CD4-positive, alpha-beta memory T cell (primary cell): ENCODE measurements around the gene MDH2. TPM values are rescaled to one million over a fixed set of nuclear protein-coding genes. Genes with fewer than 3 reads are reported as not detected.
"Not testable (repeated sequence)": the region's sequence is repeated elsewhere in the genome, so short reads cannot be mapped to it uniquely, and the experiment has no call there.

Experiments
- CTCF ChIA-PET: fragments of 350-600 bp; sonication (Branson Sonifier 250); formaldehyde crosslinking; loops from one replicate; lab custom pipeline; 2021; ENCODE audit warnings: inconsistent platforms; ENCODE audit not compliant: partially characterized antibody; lab: Charles Lee
- POLR2A ChIA-PET: fragments of 350-600 bp; sonication (Branson Sonifier 250); formaldehyde crosslinking; loops from one replicate; lab custom pipeline; 2021; ENCODE audit not compliant: partially characterized antibody; lab: Charles Lee
- DNase-seq, 5 donors: peaks; one replicate each; pipeline versions ENCODE4 v3.0.0 to v3.0.0-alpha.2; 2020 to 2022; ENCODE audit warnings: mixed read lengths in 1 of 5
- H3K27ac ChIP-seq: one replicate; pipeline ENCODE4 v1.7.0; 2013; ENCODE audit warnings: low read depth, low read length
- H3K27me3 ChIP-seq: 2 replicates; pipeline ENCODE4 v1.7.0; 2013; ENCODE audit warnings: mild to moderate bottlenecking, low read length, moderate library complexity; ENCODE audit not compliant: insufficient read depth
- H3K36me3 ChIP-seq: 2 replicates; pipeline ENCODE4 v1.7.0; 2013; ENCODE audit warnings: mild to moderate bottlenecking, low read length, moderate library complexity; ENCODE audit not compliant: insufficient read depth
- H3K4me1 ChIP-seq: 2 replicates; pipeline ENCODE4 v1.7.0; 2013; ENCODE audit warnings: mild to moderate bottlenecking, low read length, moderate library complexity; ENCODE audit not compliant: insufficient read depth
- H3K4me3 ChIP-seq, 2 donors: one replicate each; pipeline ENCODE4 v1.7.0; 2013; ENCODE audit warnings: low read length in 2 of 2, mild to moderate bottlenecking in 1 of 2
- H3K9me3 ChIP-seq, 2 donors: one replicate each; pipeline ENCODE4 v1.7.0; 2013; ENCODE audit warnings: low read length in 2 of 2, control low read depth in 1 of 2; ENCODE audit not compliant: control insufficient read depth in 1 of 2
- H3K27ac Mint-ChIP-seq, 7 donors: one replicate each; pipeline ENCODE4 v1.8.0; 2020 to 2021; ENCODE audit warnings: mixed read lengths in 7 of 7, mild to moderate bottlenecking in 6 of 7, inconsistent platforms in 3 of 7, moderate library complexity in 3 of 7
- H3K27me3 Mint-ChIP-seq, 2 donors: one replicate each; pipeline ENCODE4 v1.8.0; 2020 to 2021; ENCODE audit warnings: mixed read lengths in 2 of 2
- H3K36me3 Mint-ChIP-seq, 2 donors: one replicate each; pipeline ENCODE4 v1.8.0; 2020 to 2021; ENCODE audit warnings: mixed read lengths in 2 of 2, inconsistent platforms in 1 of 2, mild to moderate bottlenecking in 1 of 2
- H3K4me1 Mint-ChIP-seq, 4 donors: one replicate each; pipeline ENCODE4 v1.8.0; 2020 to 2021; ENCODE audit warnings: mixed read lengths in 4 of 4, mild to moderate bottlenecking in 1 of 4
- H3K4me3 Mint-ChIP-seq, 8 donors: one replicate each; pipeline ENCODE4 v1.8.0; 2020 to 2021; ENCODE audit warnings: mixed read lengths in 8 of 8, mild to moderate bottlenecking in 7 of 8, moderate library complexity in 6 of 8, inconsistent platforms in 3 of 8
- H3K9me3 Mint-ChIP-seq, 8 donors: one replicate each; pipeline ENCODE4 v1.8.0; 2020 to 2021; ENCODE audit warnings: mixed read lengths in 8 of 8, mild to moderate bottlenecking in 5 of 8, inconsistent platforms in 3 of 8, moderate library complexity in 1 of 8
- intact Hi-C: fragments of 100-400 bp; cut with micrococcal nuclease; formaldehyde crosslinking; loops from one replicate; pipeline ENCODE4 v1.15.1; 2023
- polyA plus RNA-seq, 2 donors: library from polyadenylated mRNA; unstranded; fragments of 300-500 nt; fragmentation: Illumina TruSeq; gene quantifications; one replicate each; pipeline ENCODE4 v1.2.3, GENCODE V29; 2021
- total RNA-seq, 2 experiments: library from RNA; stranded (reverse); gene quantifications; one replicate each; pipeline ENCODE4 v1.2.3, GENCODE V29; 2021

Gene MDH2
- total and polyA plus RNA-seq, 4 experiments from 2014 or later: 79.8 to 159 (median 118) TPM

- CTCF ChIA-PET: interaction anchor here (0.6 to 4.0 kb wide), 5 partner anchors 12 to 1540 kb away, joined by 3 to 81 read pairs (median 4); no protein-coding TSS in a partner anchor
- DNase-seq: no peak
- no peak overlapping the region for H3K27ac ChIP-seq
- no peaks in the 10 kb centered on the region for H3K27me3 ChIP-seq
- Mint-ChIP-seq H3K9me3 (no peaks in the 10 kb centered on the region), H3K27me3 (no peaks in the 10 kb centered on the region), H3K27ac (no peak overlapping the region), H3K36me3 (peaks cover 24 to 29% of the 10 kb centered on the region in 2 donors), H3K4me3 (no peak overlapping the region), H3K4me1 (peaks cover 7 to 14% (median 10%) of the 10 kb centered on the region in 4 donors)
- H3K4me1 ChIP-seq: peaks cover 12% of the 10 kb centered on the region
- no peak overlapping the region for H3K4me3 ChIP-seq
- no peaks in the 10 kb centered on the region for H3K9me3 ChIP-seq
- peaks cover 5% of the 10 kb centered on the region for H3K36me3 ChIP-seq
- intact Hi-C loops: loop anchor here (10.0 kb wide), 1 partner anchor 947 kb away; the partner anchor contains the start of gene RCC1L
- POLR2A ChIA-PET: interaction anchor here (2.4 kb wide), 1 partner anchor 107 kb away, joined by 12 read pairs; the partner anchor contains the start of gene POR
Measured at GRCh38 chr7:76022026-76022780, 25.7 kb upstream of the MDH2 start.

DNA sequence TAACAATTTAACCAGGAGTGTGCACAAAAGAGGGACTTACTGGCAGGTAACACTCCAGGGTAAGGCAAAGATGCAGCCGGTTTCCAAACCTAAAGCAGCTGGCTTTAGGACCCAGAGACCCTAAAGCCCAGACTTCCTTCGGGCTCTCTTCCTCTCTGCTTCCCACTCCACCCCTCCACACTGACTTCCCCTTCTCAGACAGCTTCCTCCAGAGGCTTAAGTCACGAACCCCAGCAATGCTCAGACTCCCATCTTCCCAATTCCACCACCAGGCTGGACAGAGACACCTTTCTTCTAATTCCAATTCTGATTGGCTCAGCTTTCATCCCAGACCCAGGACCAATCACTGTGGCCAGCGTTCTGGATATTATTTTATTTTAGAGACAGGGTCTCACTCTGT is 24.9 kb upstream of the MDH2 start:
- H3K36me3 ChIP-seq: peaks cover 5% of the 10 kb centered on the region
- Mint-ChIP-seq H3K36me3 (peaks cover 22 to 27% of the 10 kb centered on the region in 2 donors), H3K27ac (peak overlapping the region in 1 of 7 donors; percentile 39), H3K4me1 (peaks cover 7 to 14% (median 10%) of the 10 kb centered on the region in 4 donors), H3K27me3 (no peaks in the 10 kb centered on the region), H3K4me3 (peak overlapping the region in 1 of 8 donors; percentile 11), H3K9me3 (no peaks in the 10 kb centered on the region)
- H3K4me1 ChIP-seq: peaks cover 12% of the 10 kb centered on the region
- ChIA-PET CTCF (interaction anchor here (1.0 to 1.2 kb wide), 2 partner anchors 156 to 261 kb away, joined by 3 to 4 read pairs; no protein-coding TSS in a partner anchor), POLR2A (interaction anchor here (1.0 kb wide), 1 partner anchor 103 kb away, joined by 3 read pairs; no protein-coding TSS in a partner anchor)
- intact Hi-C loops: loop anchor here (10.0 kb wide), 1 partner anchor 948 kb away; the partner anchor contains the start of gene RCC1L
- no peaks in the 10 kb centered on the region for H3K27me3 ChIP-seq
- H3K9me3 ChIP-seq: no peaks in the 10 kb centered on the region
- no peak overlapping the region for H3K4me3 ChIP-seq
- H3K27ac ChIP-seq: no peak overlapping the region
- no peak for DNase-seq

DNA sequence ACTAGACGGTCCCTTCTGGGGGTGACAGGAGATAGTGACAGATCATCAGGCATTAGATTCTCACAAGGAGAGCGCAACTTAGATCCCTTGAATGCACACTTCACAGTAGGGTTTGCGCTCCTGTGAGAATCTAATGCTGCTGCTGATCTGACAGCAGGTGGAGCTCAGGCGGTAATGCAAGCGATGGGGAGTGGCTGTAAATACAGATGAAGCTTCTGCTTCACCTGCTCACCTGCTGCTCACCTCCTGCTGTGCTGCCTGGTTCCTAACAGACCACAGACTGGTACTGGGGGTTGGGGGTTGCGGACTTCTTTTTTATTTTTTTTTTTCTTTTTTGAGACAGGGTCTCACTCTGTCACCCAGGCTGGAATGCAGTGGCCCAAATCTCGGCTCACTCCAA is 18.2 kb upstream of the MDH2 start:
- H3K36me3 Mint-ChIP-seq: peaks cover 10 to 13% of the 10 kb centered on the region in 2 donors
- H3K4me1 ChIP-seq, H3K4me3 Mint-ChIP-seq, H3K27ac Mint-ChIP-seq, H3K9me3 ChIP-seq, H3K27me3 Mint-ChIP-seq, H3K4me3 ChIP-seq, H3K27me3 ChIP-seq, H3K27ac ChIP-seq, DNase-seq, H3K4me1 Mint-ChIP-seq, H3K9me3 Mint-ChIP-seq, POLR2A ChIA-PET, H3K36me3 ChIP-seq: not testable (repeated sequence)
- intact Hi-C loops: loop anchor here (10.0 kb wide), 1 partner anchor 955 kb away; the partner anchor contains the start of gene RCC1L
- CTCF ChIA-PET: interaction anchor here (1.7 kb wide), 1 partner anchor 9 kb away, joined by 5 read pairs; no protein-coding TSS in a partner anchor

GRCh38 chr7:76031964-76032363 is 15.9 kb upstream of the MDH2 start:
- Mint-ChIP-seq H3K27ac (no peak overlapping the region), H3K36me3 (peaks cover 6 to 9% of the 10 kb centered on the region in 2 donors), H3K4me3 (no peak overlapping the region), H3K27me3 (no peaks in the 10 kb centered on the region), H3K9me3 (no peaks in the 10 kb centered on the region), H3K4me1 (peaks cover 0 to 6% (median 5%) of the 10 kb centered on the region in 4 donors)
- H3K27ac ChIP-seq: no peak overlapping the region
- H3K36me3 ChIP-seq: no peaks in the 10 kb centered on the region
- intact Hi-C loops: no loop called here
- no peak for DNase-seq
- ChIA-PET POLR2A (no interaction called here), CTCF (interaction anchor here (1.2 to 1.5 kb wide), 2 partner anchors 8 to 12 kb away, joined by 4 to 5 read pairs; no protein-coding TSS in a partner anchor)
- no peaks in the 10 kb centered on the region for H3K9me3 ChIP-seq
- H3K27me3 ChIP-seq: no peaks in the 10 kb centered on the region
- no peaks in the 10 kb centered on the region for H3K4me1 ChIP-seq
- no peak overlapping the region for H3K4me3 ChIP-seq

- intact Hi-C loops: no loop called here
- ChIA-PET CTCF (interaction anchor here (0.8 to 1.0 kb wide), 2 partner anchors 10 to 171 kb away, joined by 3 read pairs; partner anchors contain the start of genes MDH2 and STYXL1), POLR2A (interaction anchor here (1.5 kb wide), 1 partner anchor 10 kb away, joined by 4 read pairs; the partner anchor contains the start of genes MDH2 and STYXL1)
- H3K27ac ChIP-seq: no peak overlapping the region
- H3K4me1 ChIP-seq: no peaks in the 10 kb centered on the region
- H3K9me3 Mint-ChIP-seq: no peaks in the 10 kb centered on the region
- no peak overlapping the region for H3K4me3 ChIP-seq
- no peak overlapping the region for H3K4me3 Mint-ChIP-seq
- no peak overlapping the region for H3K27ac Mint-ChIP-seq
- H3K27me3 Mint-ChIP-seq: no peaks in the 10 kb centered on the region
- no peaks in the 10 kb centered on the region for H3K36me3 ChIP-seq
- no peaks in the 10 kb centered on the region for H3K36me3 Mint-ChIP-seq
- no peak for DNase-seq
- H3K9me3 ChIP-seq: no peaks in the 10 kb centered on the region
- H3K4me1 Mint-ChIP-seq: peaks cover 6 to 10% (median 9%) of the 10 kb centered on the region in 4 donors
- no peaks in the 10 kb centered on the region for H3K27me3 ChIP-seq
Measured at GRCh38 chr7:76037310-76037709, 10.6 kb upstream of the MDH2 start.

DNA sequence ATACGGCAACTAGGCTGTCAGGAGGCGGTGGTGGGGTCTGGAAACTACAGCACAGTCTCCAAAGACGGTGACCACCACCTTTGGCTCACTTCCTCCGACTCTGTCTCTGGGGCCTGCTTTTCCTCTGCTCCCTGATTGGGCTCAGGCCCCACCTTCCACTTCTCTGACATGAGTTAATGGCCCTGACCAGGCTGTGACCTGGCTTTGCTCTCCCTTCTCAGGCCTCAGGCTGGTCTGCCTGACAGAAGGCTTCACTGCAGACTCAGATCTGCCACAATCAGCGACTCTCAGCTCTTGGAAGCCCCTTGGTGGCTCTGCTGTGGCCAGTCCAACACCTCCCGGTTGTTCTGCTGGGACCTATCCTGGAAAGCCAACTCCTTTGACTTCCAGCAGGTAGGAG is 7.8 kb upstream of the MDH2 start:
- Mint-ChIP-seq H3K4me1 (peaks cover 10 to 17% (median 11%) of the 10 kb centered on the region in 4 donors), H3K4me3 (no peak overlapping the region), H3K27ac (peak overlapping the region in 2 of 7 donors; percentile 22 to 55), H3K27me3 (no peaks in the 10 kb centered on the region), H3K36me3 (peaks cover 0 to 6% of the 10 kb centered on the region in 2 donors), H3K9me3 (no peaks in the 10 kb centered on the region)
- Histone ChIP-seq H3K9me3 (no peaks in the 10 kb centered on the region), H3K4me3 (no peak overlapping the region), H3K4me1 (no peaks in the 10 kb centered on the region), H3K27me3 (no peaks in the 10 kb centered on the region), H3K36me3 (no peaks in the 10 kb centered on the region), H3K27ac (no peak overlapping the region)
- ChIA-PET CTCF (interaction anchor here (0.6 to 1.2 kb wide), 2 partner anchors 9 to 20 kb away, joined by 3 to 4 read pairs; no protein-coding TSS in a partner anchor), POLR2A (no interaction called here)
- intact Hi-C loops: no loop called here
- DNase-seq: no peak

DNA sequence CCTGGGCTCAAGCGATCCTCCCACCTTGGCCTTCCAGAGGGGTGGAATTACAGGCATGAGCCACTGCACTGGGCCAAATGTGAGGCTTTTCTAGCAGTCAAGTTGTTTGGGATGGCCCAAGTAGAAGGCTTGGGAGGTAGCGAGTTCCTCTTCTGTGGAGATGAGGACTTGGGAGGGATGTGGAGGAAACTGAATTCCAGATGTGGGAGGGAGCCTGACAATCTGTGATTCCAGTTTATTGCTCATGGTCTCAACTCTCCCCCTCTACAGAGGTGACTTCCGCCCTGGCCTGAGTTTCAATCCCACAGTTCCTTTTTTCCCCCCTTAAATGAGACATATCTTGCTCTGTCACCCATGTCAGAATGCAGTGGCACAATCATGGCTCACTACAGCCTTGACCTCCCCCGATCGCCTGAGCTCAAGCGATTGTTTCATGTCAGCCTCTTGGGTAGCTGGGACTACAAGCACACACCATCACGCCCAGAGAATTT is 3.5 kb upstream of the MDH2 start:
- ChIA-PET CTCF (no interaction called here), POLR2A (interaction anchor here (1.0 kb wide), 1 partner anchor 9 kb away, joined by 3 read pairs; no protein-coding TSS in a partner anchor)
- Histone ChIP-seq H3K4me1 (peaks cover 22% of the 10 kb centered on the region), H3K27me3 (no peaks in the 10 kb centered on the region), H3K36me3 (no peaks in the 10 kb centered on the region), H3K4me3 (no peak overlapping the region), H3K27ac (no peak overlapping the region), H3K9me3 (no peaks in the 10 kb centered on the region)
- Mint-ChIP-seq H3K36me3 (peaks cover 4 to 16% of the 10 kb centered on the region in 2 donors), H3K4me1 (peaks cover 22 to 44% (median 31%) of the 10 kb centered on the region in 4 donors), H3K9me3 (peaks cover 0 to 3% (median 0%) of the 10 kb centered on the region in 8 donors), H3K27me3 (no peaks in the 10 kb centered on the region), H3K4me3 (peak overlapping the region in 2 of 8 donors; percentile 30 to 50), H3K27ac (no peak overlapping the region)
- intact Hi-C loops: no loop called here
- no peak for DNase-seq
